Glutamatergic neuron (in vitro differentiated cells): ENCODE data around the gene PDE7B. TPM values are rescaled to one million over a fixed set of nuclear protein-coding genes. Genes with fewer than 3 reads are reported as not detected.

Source experiments
- DNase-seq: peaks from one replicate; pipeline ENCODE4 v3.0.0; 2022
- H3K27ac Mint-ChIP-seq: one replicate; pipeline ENCODE4 v1.8.0; 2020; ENCODE audit warnings: mild to moderate bottlenecking, mixed read lengths, inconsistent platforms; ENCODE audit not compliant: unreplicated experiment
- H3K27me3 Mint-ChIP-seq: one replicate; pipeline ENCODE4 v1.8.0; 2020; ENCODE audit warnings: mild to moderate bottlenecking, moderate library complexity, mixed read lengths, inconsistent platforms; ENCODE audit not compliant: unreplicated experiment
- H3K36me3 Mint-ChIP-seq: one replicate; pipeline ENCODE4 v1.8.0; 2020; ENCODE audit warnings: mild to moderate bottlenecking, mixed read lengths, inconsistent platforms; ENCODE audit not compliant: unreplicated experiment
- H3K4me1 Mint-ChIP-seq: one replicate; pipeline ENCODE4 v1.8.0; 2020; ENCODE audit warnings: mild to moderate bottlenecking, low read depth, mixed read lengths, inconsistent platforms; ENCODE audit not compliant: unreplicated experiment
- H3K4me3 Mint-ChIP-seq: one replicate; pipeline ENCODE4 v1.8.0; 2020; ENCODE audit warnings: mild to moderate bottlenecking, mixed read lengths, inconsistent platforms; ENCODE audit not compliant: unreplicated experiment
- H3K9me3 Mint-ChIP-seq: one replicate; pipeline ENCODE4 v1.8.0; 2020; ENCODE audit warnings: mild to moderate bottlenecking, moderate library complexity, mixed read lengths, inconsistent platforms; ENCODE audit not compliant: unreplicated experiment
- total RNA-seq: library from RNA; stranded (reverse); fragmentation: NEBNext Ultra II Directional; extraction: Animal tissue kit (Norgen Biotek cat#: 25700); gene quantifications from one replicate; pipeline ENCODE4 v1.2.1, GENCODE V29; 2021; ENCODE audit not compliant: unreplicated experiment
- TF ChIP-seq, protein P1 (sequence below): fragments of 200-600 bp; sonication (generic); IDR thresholded peaks from one replicate; pipeline ENCODE4 v1.5.0; 2021; ENCODE audit not compliant: partially characterized antibody, unreplicated experiment

PDE7B gene
- total RNA-seq, 1 donor from 2014 or later = not detected

DNA sequence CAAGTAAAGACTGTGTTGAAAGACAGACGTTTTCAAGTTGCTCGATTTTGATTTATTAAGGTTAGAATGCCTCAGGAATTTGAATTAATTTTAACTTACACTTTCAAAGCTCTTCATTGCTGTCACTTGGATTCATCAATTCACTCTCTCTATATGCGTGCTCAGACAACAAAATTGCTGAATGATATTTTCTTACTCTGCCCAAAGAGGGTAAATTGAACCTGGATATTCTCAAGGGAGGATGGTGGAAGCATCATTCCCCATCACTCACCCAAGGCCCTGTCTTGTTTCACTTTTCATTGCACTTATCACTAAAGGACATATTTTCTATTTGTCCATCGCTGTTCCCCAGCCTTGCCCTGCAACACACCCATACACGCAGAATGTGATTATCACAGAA is 102.3 kb downstream of the PDE7B start:
- no peak overlapping the region for H3K4me3 Mint-ChIP-seq
- TF ChIP-seq, protein P1, sequence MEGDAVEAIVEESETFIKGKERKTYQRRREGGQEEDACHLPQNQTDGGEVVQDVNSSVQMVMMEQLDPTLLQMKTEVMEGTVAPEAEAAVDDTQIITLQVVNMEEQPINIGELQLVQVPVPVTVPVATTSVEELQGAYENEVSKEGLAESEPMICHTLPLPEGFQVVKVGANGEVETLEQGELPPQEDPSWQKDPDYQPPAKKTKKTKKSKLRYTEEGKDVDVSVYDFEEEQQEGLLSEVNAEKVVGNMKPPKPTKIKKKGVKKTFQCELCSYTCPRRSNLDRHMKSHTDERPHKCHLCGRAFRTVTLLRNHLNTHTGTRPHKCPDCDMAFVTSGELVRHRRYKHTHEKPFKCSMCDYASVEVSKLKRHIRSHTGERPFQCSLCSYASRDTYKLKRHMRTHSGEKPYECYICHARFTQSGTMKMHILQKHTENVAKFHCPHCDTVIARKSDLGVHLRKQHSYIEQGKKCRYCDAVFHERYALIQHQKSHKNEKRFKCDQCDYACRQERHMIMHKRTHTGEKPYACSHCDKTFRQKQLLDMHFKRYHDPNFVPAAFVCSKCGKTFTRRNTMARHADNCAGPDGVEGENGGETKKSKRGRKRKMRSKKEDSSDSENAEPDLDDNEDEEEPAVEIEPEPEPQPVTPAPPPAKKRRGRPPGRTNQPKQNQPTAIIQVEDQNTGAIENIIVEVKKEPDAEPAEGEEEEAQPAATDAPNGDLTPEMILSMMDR = no peak
- H3K4me1 Mint-ChIP-seq = no peaks in the 10 kb centered on the region
- H3K9me3 Mint-ChIP-seq = no peaks in the 10 kb centered on the region
- no peak overlapping the region for H3K27ac Mint-ChIP-seq
- H3K36me3 Mint-ChIP-seq = no peaks in the 10 kb centered on the region
- no peaks in the 10 kb centered on the region for H3K27me3 Mint-ChIP-seq
- no peak for DNase-seq

DNA sequence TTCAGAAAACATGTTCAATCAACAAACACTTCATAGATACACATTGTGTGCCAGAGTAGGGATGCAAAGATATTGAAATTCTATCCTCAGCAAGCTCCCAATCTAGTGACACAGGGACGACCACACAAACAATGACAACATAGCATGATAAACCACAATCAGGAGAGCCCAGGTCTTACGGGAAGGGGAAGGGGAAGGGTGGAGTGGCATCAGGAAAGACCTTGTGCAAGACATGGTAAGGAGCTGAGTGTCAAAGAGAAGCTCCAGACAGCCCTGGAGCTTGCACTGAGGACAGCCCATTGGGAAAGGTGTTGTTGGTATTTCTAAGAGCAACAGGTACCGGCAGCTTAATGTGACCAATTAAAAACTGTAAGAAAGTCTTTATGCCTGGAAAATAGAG is 103.6 kb downstream of the PDE7B start:
- Mint-ChIP-seq H3K27me3 (no peaks in the 10 kb centered on the region), H3K4me3 (no peak overlapping the region), H3K27ac (no peak overlapping the region), H3K9me3 (no peaks in the 10 kb centered on the region), H3K36me3 (no peaks in the 10 kb centered on the region), H3K4me1 (no peaks in the 10 kb centered on the region)
- DNase-seq = no peak
- TF ChIP-seq, protein P1 = no peak

DNA sequence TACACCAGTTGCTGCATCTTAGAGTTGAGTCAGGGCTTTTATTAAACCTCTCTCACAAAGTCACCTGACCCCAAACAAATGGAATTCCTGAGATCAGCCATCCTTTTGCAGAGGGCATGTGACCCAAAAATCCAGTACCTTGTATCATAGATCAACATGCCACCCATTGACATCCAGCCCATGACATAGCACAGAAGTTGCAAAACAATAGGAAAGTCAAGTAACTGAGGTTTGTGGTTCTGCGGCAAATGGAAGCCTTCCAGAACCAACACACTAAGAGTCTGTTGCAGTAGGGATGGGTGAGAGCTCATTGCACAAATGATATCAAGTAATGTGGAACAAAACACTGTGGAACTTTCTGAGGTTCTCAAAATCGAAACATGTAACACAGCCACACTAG is 111.2 kb downstream of the PDE7B start:
- TF ChIP-seq, protein P1 = no peak

DNA sequence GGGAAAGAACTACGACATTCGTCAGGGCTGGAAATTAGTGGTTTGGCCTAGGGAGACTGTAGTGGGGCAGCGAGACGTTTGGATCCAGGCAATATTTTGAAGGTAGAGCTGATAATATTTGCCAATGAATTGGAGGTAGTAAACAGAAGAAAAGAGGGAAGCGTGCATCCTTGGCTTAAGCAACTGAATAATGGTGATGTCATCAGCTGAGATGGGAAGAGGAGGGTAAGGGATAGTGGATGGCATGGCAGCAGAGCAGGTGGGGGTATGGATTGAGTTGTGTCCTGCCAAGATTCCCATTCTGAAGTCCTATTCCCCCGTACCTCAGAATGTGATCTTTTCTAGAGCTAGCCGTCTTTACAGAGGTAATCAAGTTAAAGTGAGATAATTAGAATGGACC is 119.2 kb downstream of the PDE7B start:
- H3K27me3 Mint-ChIP-seq = peaks cover 3% of the 10 kb centered on the region
- no peak overlapping the region for H3K4me3 Mint-ChIP-seq
- H3K4me1 Mint-ChIP-seq = no peaks in the 10 kb centered on the region
- DNase-seq = no peak
- peaks cover 1% of the 10 kb centered on the region for H3K9me3 Mint-ChIP-seq
- H3K36me3 Mint-ChIP-seq = no peaks in the 10 kb centered on the region
- TF ChIP-seq, protein P1 = no peak
- no peak overlapping the region for H3K27ac Mint-ChIP-seq

More for the DNA sequence above, 111.2 kb downstream of the PDE7B start:
- Mint-ChIP-seq H3K4me3 (no peak overlapping the region), H3K27ac (no peak overlapping the region), H3K9me3 (peaks cover 3% of the 10 kb centered on the region), H3K36me3 (no peaks in the 10 kb centered on the region), H3K4me1 (no peaks in the 10 kb centered on the region), H3K27me3 (no peaks in the 10 kb centered on the region)
- no peak for DNase-seq

DNA sequence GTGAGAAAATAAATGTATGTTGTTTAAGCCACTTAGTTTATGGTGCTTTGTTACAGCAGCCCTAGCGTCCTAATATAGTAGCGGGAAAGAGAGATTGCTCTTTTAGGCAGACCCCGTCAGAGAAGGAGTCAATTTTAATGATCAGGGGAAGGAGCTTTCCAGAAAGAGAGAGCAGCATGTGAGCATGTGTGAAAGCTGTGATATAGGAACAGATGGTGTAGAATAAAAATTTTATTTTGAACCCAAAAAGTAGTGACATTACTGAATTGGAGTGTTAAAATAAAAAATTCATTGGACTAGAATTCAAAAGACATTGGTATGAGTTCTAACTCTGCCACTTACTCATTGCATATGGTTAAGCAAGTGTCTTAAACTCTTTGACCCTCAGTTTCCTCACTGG is 119.8 kb downstream of the PDE7B start:
- Mint-ChIP-seq H3K4me1 (no peaks in the 10 kb centered on the region), H3K27ac (no peak overlapping the region), H3K36me3 (no peaks in the 10 kb centered on the region), H3K27me3 (peaks cover 3% of the 10 kb centered on the region), H3K4me3 (no peak overlapping the region), H3K9me3 (peaks cover 1% of the 10 kb centered on the region)
- TF ChIP-seq, protein P1 = no peak
- no peak for DNase-seq
